ENCODE data around the gene NFATC2IP.

GRCh38 chr16:28935346-28935745 is 15.4 kb upstream of the NFATC2IP start:
- TF ChIP-seq, protein P1, sequence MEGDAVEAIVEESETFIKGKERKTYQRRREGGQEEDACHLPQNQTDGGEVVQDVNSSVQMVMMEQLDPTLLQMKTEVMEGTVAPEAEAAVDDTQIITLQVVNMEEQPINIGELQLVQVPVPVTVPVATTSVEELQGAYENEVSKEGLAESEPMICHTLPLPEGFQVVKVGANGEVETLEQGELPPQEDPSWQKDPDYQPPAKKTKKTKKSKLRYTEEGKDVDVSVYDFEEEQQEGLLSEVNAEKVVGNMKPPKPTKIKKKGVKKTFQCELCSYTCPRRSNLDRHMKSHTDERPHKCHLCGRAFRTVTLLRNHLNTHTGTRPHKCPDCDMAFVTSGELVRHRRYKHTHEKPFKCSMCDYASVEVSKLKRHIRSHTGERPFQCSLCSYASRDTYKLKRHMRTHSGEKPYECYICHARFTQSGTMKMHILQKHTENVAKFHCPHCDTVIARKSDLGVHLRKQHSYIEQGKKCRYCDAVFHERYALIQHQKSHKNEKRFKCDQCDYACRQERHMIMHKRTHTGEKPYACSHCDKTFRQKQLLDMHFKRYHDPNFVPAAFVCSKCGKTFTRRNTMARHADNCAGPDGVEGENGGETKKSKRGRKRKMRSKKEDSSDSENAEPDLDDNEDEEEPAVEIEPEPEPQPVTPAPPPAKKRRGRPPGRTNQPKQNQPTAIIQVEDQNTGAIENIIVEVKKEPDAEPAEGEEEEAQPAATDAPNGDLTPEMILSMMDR (IDR thresholded peaks at IDR 0.05; ENCODE audit: low read depth, low read length, missing input control) = no peak
- TF ChIP-seq GABPA (IDR thresholded peaks at IDR 0.05 in 1 of 2, conservative IDR thresholded peaks at IDR 0.05 in 1 of 2) = no peak
- TF ChIP-seq NR2F2 (IDR thresholded peaks at IDR 0.05) = no peak

Measured in liver (tissue), 3 donors.